Activated naive CD8-positive, alpha-beta T cell (primary cell): ENCODE measurements around the gene PITPNM1.

Source experiments
- H3K27ac Mint-ChIP-seq: one replicate; pipeline ENCODE4 v1.8.0; 2021; ENCODE audit warnings: mixed read lengths
- H3K27me3 Mint-ChIP-seq: one replicate; pipeline ENCODE4 v1.8.0; 2021; ENCODE audit warnings: mixed read lengths
- H3K36me3 Mint-ChIP-seq: one replicate; pipeline ENCODE4 v1.8.0; 2021; ENCODE audit warnings: mixed read lengths
- H3K4me1 Mint-ChIP-seq: one replicate; pipeline ENCODE4 v1.8.0; 2021; ENCODE audit warnings: low read depth, mixed read lengths
- H3K4me3 Mint-ChIP-seq: one replicate; pipeline ENCODE4 v1.8.0; 2021; ENCODE audit warnings: mild to moderate bottlenecking, mixed read lengths
- H3K9me3 Mint-ChIP-seq: one replicate; pipeline ENCODE4 v1.8.0; 2021; ENCODE audit warnings: low read depth, mixed read lengths

Gene PITPNM1

DNA sequence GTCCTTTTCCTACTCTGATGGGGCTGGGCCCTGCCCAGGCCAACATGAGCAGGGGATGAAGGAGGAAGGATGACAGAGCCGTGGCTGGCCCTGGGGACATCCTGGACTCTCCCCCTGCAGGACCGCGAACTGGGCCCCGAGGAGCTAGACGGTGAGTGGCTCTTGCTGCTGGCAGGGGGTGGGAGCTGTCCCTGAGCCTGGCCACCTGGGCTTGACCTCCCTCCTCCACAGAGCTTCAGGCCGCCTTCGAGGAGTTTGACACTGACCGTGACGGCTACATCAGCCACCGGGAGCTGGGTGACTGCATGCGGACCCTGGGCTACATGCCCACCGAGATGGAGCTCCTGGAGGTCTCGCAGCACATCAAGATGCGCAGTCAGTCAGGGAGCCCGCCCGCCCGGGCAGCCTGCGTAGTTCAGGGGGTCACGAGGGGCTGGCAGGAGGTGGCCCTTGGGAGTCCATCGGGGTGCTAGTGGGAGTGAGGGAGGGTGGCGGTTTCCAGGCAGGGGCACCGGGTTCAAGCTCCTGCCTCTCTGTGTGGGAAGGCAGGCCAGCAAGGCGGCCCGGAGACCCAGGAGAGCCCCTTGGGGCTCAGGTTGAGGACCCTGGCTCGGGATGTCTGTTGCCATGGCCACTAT lies 49.0 kb downstream of the PITPNM1 start:
- H3K36me3 Mint-ChIP-seq: no peaks in the 10 kb centered on the region
- H3K4me1 Mint-ChIP-seq: peaks cover 6% of the 10 kb centered on the region
- H3K4me3 Mint-ChIP-seq: no peak overlapping the region
- no peak overlapping the region for H3K27ac Mint-ChIP-seq
- no peaks in the 10 kb centered on the region for H3K27me3 Mint-ChIP-seq
- no peaks in the 10 kb centered on the region for H3K9me3 Mint-ChIP-seq

DNA sequence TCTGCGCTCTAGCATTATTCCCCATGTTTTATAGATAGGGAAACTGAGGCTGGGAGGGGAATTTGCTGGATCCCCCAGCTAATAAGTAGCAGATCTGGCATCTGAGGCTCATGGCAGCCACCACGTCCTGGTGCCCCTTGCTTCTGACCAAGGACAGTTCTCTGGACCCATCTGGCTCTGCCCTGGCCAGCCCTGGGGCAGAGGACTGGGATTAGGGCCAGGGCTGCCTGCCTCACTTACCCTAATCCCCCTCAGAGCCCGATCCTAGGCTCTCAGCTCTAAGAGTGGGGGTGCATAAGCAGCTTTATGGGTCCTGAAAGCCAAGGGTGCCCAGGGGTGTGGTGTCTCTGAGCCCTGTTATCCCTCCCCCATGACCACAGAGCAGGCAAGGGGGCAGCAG lies 50.1 kb downstream of the PITPNM1 start, which contains the start of gene CABP4:
TSS of gene CABP4 (plus strand) at position 301 of the 400 bp plus-strand sequence. CDS start at position 371, 70 bp downstream.
- Mint-ChIP-seq H3K4me3 (no peak within 1 kb of the TSS), H3K4me1 (peaks cover 10% of the 10 kb centered on the region)

DNA sequence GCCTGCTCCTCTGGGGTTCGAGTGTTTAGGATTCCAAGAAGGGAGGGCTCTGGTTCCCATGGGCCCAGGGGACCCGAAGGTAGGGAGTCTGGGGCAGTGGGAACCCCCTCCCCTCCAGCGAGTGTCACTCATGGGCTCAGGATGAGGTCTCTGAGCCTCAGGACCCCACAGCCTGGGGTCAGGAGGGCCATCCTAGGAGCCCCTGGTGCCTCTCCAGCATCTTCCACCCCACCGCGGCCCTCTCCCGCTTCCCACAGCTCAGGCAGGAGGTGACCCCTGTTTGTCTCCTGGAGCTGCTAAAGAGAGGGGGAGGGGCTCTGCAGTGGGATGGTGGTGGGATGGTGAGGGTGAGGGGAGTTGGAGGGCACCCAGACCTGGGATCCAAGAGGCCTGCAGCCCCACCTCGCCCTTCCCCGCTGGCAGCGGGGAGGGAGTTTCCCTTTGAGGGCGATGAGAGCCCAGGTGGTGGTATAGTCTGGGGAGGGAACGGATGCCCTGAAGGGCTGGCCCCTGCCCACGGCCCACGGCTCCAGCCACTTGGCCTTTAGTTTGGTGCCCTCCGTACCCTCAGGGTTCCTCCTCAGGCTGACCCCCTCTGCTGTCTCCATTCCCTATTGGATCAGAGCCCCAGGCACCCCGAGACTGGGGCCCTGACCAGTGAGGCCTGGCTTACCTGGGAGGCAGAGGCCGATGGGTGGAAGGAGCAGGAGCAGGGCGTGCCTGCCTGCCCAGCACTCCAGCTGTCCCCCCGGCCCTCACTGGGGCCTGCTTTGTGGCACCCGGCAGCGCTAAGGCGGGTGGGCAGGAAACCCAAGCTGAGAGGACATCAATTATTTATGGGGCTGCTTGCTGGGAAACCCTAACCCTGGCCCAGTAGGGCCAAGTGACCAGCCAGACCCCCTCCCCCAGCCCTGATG lies 51.1 kb downstream of the PITPNM1 start:
- H3K4me3 Mint-ChIP-seq: no peak overlapping the region
- H3K4me1 Mint-ChIP-seq: peaks cover 13% of the 10 kb centered on the region
- no peaks in the 10 kb centered on the region for H3K9me3 Mint-ChIP-seq
- H3K27me3 Mint-ChIP-seq: no peaks in the 10 kb centered on the region
- no peak overlapping the region for H3K27ac Mint-ChIP-seq
- H3K36me3 Mint-ChIP-seq: no peaks in the 10 kb centered on the region

More for the DNA sequence above, 50.1 kb downstream of the PITPNM1 start, which contains the start of gene CABP4:
- H3K36me3 Mint-ChIP-seq: no peaks in the 10 kb centered on the region
- H3K9me3 Mint-ChIP-seq: no peaks in the 10 kb centered on the region
- H3K27me3 Mint-ChIP-seq: no peaks in the 10 kb centered on the region
- H3K27ac Mint-ChIP-seq: peak within 1 kb of the TSS; percentile 34

DNA sequence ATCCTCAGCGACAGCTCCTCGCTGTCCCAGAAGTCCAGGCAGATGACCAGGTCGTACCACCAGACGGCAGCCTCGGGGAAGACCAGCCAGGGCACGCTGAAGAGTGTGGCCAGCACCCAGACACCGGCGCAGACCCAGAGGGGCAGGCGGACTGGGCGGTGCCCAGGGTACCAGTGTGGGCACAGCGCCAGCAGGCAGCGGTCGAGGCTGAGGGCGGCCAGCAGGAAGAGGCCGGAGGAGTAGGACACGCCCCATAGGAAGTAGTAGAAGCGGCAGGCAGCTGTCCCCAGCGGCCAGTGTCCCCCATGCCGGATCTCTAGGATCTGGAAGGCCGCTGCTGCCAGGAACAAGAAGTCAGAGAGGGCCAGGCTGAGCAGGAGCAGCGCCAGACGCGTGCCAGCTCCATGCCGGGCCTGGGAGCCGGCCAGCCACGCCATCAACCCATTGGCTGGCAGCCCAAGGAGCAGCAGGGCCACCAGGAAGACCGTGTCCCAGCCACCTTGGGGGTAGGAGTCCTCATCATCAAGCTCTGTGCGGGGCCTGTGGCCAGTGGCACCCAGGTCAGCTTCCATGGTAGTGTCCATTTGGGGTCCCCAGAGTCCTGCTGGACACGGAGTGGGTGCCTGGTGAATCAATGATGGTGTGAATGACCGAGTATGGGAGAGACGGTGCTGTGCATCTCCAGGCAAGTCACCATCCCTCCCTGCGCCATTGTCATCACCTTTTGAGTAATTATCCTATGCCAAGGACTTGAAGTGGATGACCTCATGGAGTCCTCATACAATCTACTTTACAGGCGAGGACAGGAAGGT lies 52.8 kb downstream of the PITPNM1 start, which contains the start of gene GPR152:
TSS of gene GPR152 (minus strand) at position 589 of the 812 bp plus-strand sequence. CDS start at position 584, 5 bp downstream.
- Mint-ChIP-seq H3K36me3 (no peaks in the 10 kb centered on the region), H3K4me3 (no peak within 1 kb of the TSS), H3K9me3 (no peaks in the 10 kb centered on the region), H3K27ac (no peak within 1 kb of the TSS), H3K27me3 (no peaks in the 10 kb centered on the region), H3K4me1 (peaks cover 23% of the 10 kb centered on the region)

DNA sequence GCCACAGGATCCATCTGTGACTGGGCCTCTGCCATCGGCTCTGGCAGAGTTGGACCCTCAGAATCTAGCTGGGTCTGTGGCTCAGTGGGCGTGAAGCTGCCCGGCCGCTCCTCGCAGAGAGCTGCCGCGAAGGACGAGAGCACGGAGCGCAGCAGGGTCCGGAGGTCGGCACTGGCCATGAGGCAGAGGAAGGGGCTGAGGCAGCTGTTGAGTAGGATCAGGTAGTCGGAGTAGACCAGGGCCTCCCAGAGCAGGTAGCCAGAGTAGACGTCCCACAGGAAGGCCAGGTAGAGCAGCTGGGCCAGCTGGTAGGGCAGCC lies 53.5 kb downstream of the PITPNM1 start:
- Mint-ChIP-seq H3K9me3 (no peaks in the 10 kb centered on the region), H3K36me3 (no peaks in the 10 kb centered on the region), H3K4me3 (no peak overlapping the region), H3K27me3 (no peaks in the 10 kb centered on the region), H3K4me1 (peaks cover 28% of the 10 kb centered on the region), H3K27ac (no peak overlapping the region)

DNA sequence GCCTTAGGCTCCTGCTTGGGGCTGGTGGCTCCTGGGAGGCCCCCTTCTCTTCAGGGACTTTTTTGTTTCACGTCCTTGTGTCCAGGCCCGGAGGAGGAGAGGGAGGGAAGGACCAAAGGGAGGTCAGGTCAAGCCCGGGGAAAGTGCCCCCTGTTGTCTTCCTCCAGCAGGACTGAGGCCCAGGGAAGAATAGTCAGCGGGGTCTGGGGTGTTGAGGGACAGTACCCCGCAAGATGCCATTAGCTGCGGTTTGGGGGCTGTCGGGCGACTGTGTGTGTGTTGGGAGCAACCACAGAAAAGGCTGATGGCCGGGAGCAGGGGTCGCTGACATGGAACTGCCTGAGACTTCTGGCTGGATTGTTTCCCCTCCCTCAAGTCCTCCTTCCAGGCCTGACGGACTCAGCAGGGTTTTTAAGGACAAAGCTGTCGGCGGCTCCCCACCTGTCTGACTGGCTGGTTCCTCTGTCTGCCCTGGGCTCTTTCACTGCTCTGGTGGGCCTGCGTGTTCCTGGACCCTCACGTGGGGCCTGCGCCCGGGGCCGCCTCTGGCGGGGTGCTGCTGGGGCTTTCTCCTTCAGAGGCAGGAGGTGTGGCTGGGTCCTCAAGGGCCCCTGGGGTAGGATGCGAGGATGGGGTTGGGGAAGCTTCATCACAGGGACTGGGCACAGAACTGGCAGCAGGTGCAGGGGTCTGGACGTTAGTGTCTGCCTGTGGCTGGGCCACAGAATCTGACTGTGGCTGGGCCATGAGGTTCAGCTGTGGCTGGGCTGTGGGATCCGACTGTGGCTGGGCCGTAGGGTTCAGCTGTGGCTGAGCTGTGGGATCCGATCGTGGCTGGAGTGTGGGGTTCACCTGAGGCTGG lies 54.1 kb downstream of the PITPNM1 start:
- H3K4me3 Mint-ChIP-seq: no peak overlapping the region
- peaks cover 31% of the 10 kb centered on the region for H3K4me1 Mint-ChIP-seq
- no peaks in the 10 kb centered on the region for H3K27me3 Mint-ChIP-seq
- H3K27ac Mint-ChIP-seq: no peak overlapping the region
- H3K36me3 Mint-ChIP-seq: no peaks in the 10 kb centered on the region
- H3K9me3 Mint-ChIP-seq: no peaks in the 10 kb centered on the region

DNA sequence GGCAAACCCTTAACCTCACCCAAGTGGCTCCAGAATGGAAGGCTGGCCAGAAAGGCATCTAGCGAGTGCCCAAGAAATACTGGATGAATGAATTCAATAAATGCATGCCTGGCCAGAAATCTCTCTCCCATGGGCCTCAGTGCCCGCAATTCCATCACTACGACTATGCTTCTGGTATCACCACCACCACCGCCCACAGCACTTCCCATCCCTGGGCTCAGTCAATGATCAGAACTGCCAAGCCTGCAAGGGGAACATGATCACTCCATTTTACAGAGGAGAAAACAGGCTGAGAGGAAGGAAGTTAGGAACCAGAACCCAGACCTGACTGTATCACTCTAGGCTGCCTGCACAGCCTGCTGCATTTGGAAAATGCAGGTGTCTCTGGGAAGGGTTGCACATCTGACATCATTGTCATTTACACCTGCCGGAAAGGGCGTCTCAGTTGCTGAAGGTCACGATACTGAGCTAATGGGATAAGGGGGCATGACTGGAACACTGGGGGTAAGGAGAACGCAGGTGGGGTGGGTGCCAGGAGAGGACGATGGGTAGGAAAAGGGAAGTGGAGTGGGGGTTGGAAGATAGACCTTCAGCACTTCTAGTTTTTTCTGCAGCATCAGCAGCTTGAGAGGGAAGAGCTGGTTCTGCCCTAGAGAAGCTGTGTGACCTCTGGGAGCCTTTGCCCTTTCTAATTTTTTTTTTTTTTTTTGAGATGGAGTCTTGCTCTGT lies 55.9 kb downstream of the PITPNM1 start:
- no peaks in the 10 kb centered on the region for H3K27me3 Mint-ChIP-seq
- no peaks in the 10 kb centered on the region for H3K36me3 Mint-ChIP-seq
- no peaks in the 10 kb centered on the region for H3K9me3 Mint-ChIP-seq
- peaks cover 49% of the 10 kb centered on the region for H3K4me1 Mint-ChIP-seq
- H3K27ac Mint-ChIP-seq: peak overlapping the region; percentile 52
- H3K4me3 Mint-ChIP-seq: no peak overlapping the region

DNA sequence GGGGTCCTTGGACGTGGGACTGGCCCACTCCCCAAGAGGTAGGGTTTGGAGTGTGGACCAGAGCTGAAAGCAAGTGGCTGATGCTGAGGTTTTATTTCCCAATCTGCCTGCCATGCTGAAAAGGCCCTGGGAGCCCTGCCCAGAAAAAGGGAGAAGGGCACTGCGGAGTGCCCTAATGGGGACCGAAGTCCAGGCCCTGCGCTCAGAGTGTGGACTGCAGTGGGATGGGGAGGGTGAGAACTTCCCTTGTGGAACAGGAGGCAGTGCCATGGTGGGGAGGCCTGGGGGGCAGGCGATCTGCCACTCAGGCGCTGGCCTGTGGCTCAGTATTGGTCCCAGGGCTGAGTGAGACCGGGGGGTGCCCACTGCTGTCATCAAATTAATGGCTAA lies 56.9 kb downstream of the PITPNM1 start:
- Mint-ChIP-seq H3K4me3 (peak overlapping the region; percentile 7), H3K27me3 (no peaks in the 10 kb centered on the region), H3K36me3 (no peaks in the 10 kb centered on the region), H3K27ac (peak overlapping the region; percentile 41), H3K4me1 (peaks cover 52% of the 10 kb centered on the region), H3K9me3 (no peaks in the 10 kb centered on the region)

DNA sequence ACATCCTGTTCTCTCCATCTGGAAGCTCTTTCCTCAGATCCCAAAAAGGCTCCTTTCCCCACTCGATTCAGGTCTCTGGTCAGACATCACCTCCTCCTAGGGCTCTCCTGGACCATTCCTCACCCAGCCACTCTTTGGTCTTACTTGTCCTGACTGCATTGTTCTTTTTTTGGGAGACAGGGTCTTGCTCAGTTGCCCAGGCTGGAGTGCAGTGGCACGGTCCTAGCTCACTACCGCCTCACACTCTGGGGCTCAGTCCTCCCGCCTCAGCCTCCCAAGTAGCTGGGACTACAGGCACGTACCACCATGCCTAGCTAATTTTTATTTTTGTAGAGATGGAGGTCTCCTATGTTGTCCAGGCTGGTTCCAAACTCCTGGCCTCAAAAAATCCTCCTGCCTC lies 59.6 kb downstream of the PITPNM1 start:
- H3K27ac Mint-ChIP-seq: peak overlapping the region; percentile 86
- H3K36me3 Mint-ChIP-seq: no peaks in the 10 kb centered on the region
- no peaks in the 10 kb centered on the region for H3K27me3 Mint-ChIP-seq
- no peaks in the 10 kb centered on the region for H3K9me3 Mint-ChIP-seq
- H3K4me1 Mint-ChIP-seq: peaks cover 68% of the 10 kb centered on the region
- H3K4me3 Mint-ChIP-seq: peak overlapping the region; percentile 46

DNA sequence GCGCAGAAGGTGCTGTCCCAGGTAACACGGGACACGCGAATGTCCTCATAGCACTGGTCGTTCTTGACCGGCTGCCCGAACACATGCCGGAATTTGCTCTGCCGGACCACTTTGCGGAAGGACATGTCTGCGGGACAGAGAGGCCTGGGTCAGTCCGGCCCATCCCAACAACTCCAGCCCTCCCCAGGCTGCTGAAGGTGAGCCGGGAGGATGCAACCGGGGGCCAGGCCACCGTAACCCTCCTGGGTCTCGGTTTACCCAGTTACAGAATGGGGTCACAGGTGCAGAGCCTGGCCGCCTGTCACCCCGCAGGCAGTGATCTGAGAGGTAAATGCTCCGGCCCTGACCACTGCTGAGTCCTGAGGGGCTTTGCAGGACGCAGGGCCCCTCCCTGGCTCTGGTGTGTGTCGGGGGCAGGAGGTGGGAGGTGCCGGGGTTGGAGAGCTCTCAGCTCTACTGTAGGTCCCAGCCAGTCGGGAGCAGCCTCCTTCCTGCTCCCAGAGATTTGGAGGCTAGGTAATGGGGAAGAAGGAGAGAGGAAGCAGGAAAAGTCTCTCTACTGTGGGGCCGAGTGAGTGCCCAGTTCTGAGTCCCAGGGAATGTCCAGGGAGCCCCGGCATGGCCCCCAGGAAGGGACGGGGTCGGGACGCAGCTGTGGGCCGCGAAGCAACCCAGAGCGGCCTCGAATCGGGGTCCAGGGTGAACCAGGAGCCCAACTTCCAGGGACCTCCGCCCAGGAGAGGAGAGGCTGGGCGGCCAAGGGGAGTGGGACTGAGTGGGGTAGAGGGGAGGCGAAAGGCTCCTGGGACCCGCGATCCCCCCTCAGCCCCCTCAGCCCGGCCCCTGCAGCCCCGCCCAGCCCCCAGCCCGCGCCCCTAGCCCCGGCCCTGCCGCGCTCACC lies 62.4 kb downstream of the PITPNM1 start:
- no peaks in the 10 kb centered on the region for H3K36me3 Mint-ChIP-seq
- peak overlapping the region; percentile 78 for H3K27ac Mint-ChIP-seq
- H3K4me1 Mint-ChIP-seq: peaks cover 69% of the 10 kb centered on the region

More for the DNA sequence above, 62.4 kb downstream of the PITPNM1 start:
- no peaks in the 10 kb centered on the region for H3K27me3 Mint-ChIP-seq
- no peaks in the 10 kb centered on the region for H3K9me3 Mint-ChIP-seq
- peak overlapping the region; percentile 72 for H3K4me3 Mint-ChIP-seq
